AG04450 (cell line): Measurements from ENCODE around the gene P2RY4. TPM values are rescaled to one million over a fixed set of nuclear protein-coding genes. Genes with fewer than 3 reads are reported as not detected.

Experiments used
- CTCF ChIA-PET: fragments of 300-600, 350-600 bp; formaldehyde crosslinking; extraction: SDS; loops from one replicate; lab custom pipeline; 2022; ENCODE audit warnings: antibody characterized with exemption, inconsistent platforms; lab: Charles Lee
- POLR2A ChIA-PET: fragments of 350-600 bp; formaldehyde crosslinking; extraction: SDS; loops from one replicate; lab custom pipeline; 2021; ENCODE audit warnings: antibody characterized with exemption, inconsistent platforms; lab: Yijun Ruan, JAX
- DNase-seq: peaks from one replicate; pipeline ENCODE4 v3.0.0-alpha.2; 2011; ENCODE audit warnings: low read depth, low spot score
- H3K27ac ChIP-seq: one replicate; pipeline ENCODE4 v1.5.1; 2012; ENCODE audit warnings: low read depth, low read length, control low read depth
- H3K27me3 ChIP-seq: one replicate; pipeline ENCODE4 v1.6.0; 2012; ENCODE audit warnings: low read length; ENCODE audit not compliant: control insufficient read depth, insufficient read depth
- H3K4me3 ChIP-seq: 2 replicates; pipeline ENCODE4 v1.5.1; 2011; ENCODE audit warnings: mild to moderate bottlenecking, low read depth, low read length, control low read depth
- H3K9me3 ChIP-seq: 2 replicates; pipeline ENCODE4 v1.5.1; 2012; ENCODE audit warnings: low read length; ENCODE audit not compliant: control insufficient read depth, insufficient read depth
- polyA plus RNA-seq: library from polyadenylated mRNA; depleted of rRNA; stranded (reverse); fragments of >200 nt; gene quantifications from 2 replicates; pipeline ENCODE4 v1.2.3, GENCODE V29; 2011
- TF ChIP-seq, protein P1 (sequence below): IDR thresholded peaks from 2 replicates; pipeline ENCODE4 v1.5.1; 2011; ENCODE audit warnings: low read depth, low read length, control low read depth, inconsistent platforms

P2RY4 gene
- polyA plus RNA-seq, 1 experiment = 0.09 TPM

DNA sequence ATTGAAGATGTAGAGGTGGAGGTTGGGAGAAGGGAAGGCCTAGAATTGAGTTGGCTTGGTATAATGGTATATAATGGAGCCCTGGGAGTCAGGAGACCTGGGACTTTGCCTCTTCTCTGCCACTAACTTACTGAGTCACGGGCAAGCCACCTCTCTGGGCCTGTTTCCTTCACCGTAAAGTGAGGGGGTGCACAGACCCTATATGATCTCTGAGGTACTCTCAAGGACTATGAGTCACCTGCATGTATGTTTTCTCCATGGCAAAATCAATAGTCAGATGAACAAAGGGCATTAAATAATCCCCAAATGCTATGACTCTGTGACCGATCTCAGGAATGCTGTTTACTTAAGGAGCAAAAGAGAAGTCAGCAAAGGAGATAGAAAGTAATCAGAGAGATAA is 5.1 kb downstream of the P2RY4 start:
- no peaks in the 10 kb centered on the region for H3K27me3 ChIP-seq
- H3K9me3 ChIP-seq = no peaks in the 10 kb centered on the region
- DNase-seq = no peak
- TF ChIP-seq, protein P1, sequence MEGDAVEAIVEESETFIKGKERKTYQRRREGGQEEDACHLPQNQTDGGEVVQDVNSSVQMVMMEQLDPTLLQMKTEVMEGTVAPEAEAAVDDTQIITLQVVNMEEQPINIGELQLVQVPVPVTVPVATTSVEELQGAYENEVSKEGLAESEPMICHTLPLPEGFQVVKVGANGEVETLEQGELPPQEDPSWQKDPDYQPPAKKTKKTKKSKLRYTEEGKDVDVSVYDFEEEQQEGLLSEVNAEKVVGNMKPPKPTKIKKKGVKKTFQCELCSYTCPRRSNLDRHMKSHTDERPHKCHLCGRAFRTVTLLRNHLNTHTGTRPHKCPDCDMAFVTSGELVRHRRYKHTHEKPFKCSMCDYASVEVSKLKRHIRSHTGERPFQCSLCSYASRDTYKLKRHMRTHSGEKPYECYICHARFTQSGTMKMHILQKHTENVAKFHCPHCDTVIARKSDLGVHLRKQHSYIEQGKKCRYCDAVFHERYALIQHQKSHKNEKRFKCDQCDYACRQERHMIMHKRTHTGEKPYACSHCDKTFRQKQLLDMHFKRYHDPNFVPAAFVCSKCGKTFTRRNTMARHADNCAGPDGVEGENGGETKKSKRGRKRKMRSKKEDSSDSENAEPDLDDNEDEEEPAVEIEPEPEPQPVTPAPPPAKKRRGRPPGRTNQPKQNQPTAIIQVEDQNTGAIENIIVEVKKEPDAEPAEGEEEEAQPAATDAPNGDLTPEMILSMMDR = no peak
- CTCF ChIA-PET = no interaction called here
- no peak overlapping the region for H3K27ac ChIP-seq
- POLR2A ChIA-PET = no interaction called here
- H3K4me3 ChIP-seq = no peak overlapping the region

GRCh38 chrX:70254063-70254400 is 6.0 kb downstream of the P2RY4 start:
- CTCF ChIA-PET = interaction anchor here (0.7 kb wide), 1 partner anchor 120 kb away, joined by 3 read pairs; no protein-coding TSS in a partner anchor
- no peak for DNase-seq
- Histone ChIP-seq H3K4me3 (no peak overlapping the region), H3K27me3 (no peaks in the 10 kb centered on the region), H3K9me3 (no peaks in the 10 kb centered on the region), H3K27ac (no peak overlapping the region)
- TF ChIP-seq, protein P1 = no peak
- POLR2A ChIA-PET = no interaction called here

GRCh38 chrX:70253377-70254062 is 6.5 kb downstream of the P2RY4 start:
- Histone ChIP-seq H3K27ac (no peak overlapping the region), H3K4me3 (no peak overlapping the region), H3K27me3 (no peaks in the 10 kb centered on the region), H3K9me3 (no peaks in the 10 kb centered on the region)
- CTCF ChIA-PET = interaction anchor here (0.7 kb wide), 1 partner anchor 120 kb away, joined by 3 read pairs; no protein-coding TSS in a partner anchor
- POLR2A ChIA-PET = no interaction called here
- DNase-seq = no peak
- TF ChIP-seq, protein P1 = no peak

- H3K27ac ChIP-seq = no peak overlapping the region
- no peaks in the 10 kb centered on the region for H3K9me3 ChIP-seq
- H3K27me3 ChIP-seq = no peaks in the 10 kb centered on the region
- POLR2A ChIA-PET = no interaction called here
- TF ChIP-seq, protein P1 = no peak
- CTCF ChIA-PET = interaction anchor here (1.0 kb wide), 1 partner anchor 119 kb away, joined by 3 read pairs; the partner anchor contains the start of gene IGBP1
- no peak for DNase-seq
- H3K4me3 ChIP-seq = no peak overlapping the region
Measured at GRCh38 chrX:70252491-70252890, 7.5 kb downstream of the P2RY4 start.

GRCh38 chrX:70247252-70247651 is 12.8 kb downstream of the P2RY4 start:
- Histone ChIP-seq H3K4me3 (no peak overlapping the region), H3K9me3 (no peaks in the 10 kb centered on the region), H3K27ac (no peak overlapping the region), H3K27me3 (no peaks in the 10 kb centered on the region)
- DNase-seq = no peak
- TF ChIP-seq, protein P1 = no peak
- ChIA-PET POLR2A (no interaction called here), CTCF (no interaction called here)
